Measurements from ENCODE around the gene HAGHL.

Gene HAGHL

DNA sequence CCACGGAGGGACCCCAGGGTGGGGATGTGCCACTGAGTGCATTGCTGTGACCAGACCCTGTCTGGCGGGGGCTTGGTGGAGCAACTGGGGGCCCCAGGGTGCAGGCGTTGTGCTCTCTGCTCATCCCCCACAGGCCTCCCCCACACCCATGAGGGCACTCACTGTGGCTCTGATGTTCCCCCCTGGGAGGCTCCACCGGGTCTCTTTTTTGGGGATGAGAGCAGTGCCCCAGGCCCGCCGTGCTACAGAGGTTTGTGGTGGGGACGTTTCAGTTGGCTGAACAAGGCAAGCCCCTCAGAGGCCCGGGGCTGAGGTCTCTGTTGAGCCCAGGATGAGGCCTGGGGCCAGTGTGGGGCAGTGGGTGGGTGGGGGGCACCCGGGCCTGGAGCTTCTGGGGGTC is 3.2 kb upstream of the HAGHL start:
- no peak for TF ChIP-seq ZC3H10 (CRISPR knock-in tag; IDR thresholded peaks at IDR 0.05)
- no peak for TF ChIP-seq ZNF565 (CRISPR knock-in tag; conservative IDR thresholded peaks at IDR 0.05; ENCODE audit: low read depth)
- TF ChIP-seq, protein P1, sequence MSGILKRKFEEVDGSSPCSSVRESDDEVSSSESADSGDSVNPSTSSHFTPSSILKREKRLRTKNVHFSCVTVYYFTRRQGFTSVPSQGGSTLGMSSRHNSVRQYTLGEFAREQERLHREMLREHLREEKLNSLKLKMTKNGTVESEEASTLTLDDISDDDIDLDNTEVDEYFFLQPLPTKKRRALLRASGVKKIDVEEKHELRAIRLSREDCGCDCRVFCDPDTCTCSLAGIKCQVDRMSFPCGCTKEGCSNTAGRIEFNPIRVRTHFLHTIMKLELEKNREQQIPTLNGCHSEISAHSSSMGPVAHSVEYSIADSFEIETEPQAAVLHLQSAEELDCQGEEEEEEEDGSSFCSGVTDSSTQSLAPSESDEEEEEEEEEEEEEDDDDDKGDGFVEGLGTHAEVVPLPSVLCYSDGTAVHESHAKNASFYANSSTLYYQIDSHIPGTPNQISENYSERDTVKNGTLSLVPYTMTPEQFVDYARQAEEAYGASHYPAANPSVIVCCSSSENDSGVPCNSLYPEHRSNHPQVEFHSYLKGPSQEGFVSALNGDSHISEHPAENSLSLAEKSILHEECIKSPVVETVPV (CRISPR knock-in tag; IDR thresholded peaks at IDR 0.05) = no peak
- TF ChIP-seq, protein P2, sequence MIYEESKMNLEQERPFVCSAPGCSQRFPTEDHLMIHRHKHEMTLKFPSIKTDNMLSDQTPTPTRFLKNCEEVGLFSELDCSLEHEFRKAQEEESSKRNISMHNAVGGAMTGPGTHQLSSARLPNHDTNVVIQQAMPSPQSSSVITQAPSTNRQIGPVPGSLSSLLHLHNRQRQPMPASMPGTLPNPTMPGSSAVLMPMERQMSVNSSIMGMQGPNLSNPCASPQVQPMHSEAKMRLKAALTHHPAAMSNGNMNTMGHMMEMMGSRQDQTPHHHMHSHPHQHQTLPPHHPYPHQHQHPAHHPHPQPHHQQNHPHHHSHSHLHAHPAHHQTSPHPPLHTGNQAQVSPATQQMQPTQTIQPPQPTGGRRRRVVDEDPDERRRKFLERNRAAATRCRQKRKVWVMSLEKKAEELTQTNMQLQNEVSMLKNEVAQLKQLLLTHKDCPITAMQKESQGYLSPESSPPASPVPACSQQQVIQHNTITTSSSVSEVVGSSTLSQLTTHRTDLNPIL (CRISPR knock-in tag; IDR thresholded peaks at IDR 0.05; ENCODE audit: low read depth) = no peak
- no peak for TF ChIP-seq PPARA (CRISPR knock-in tag; IDR thresholded peaks at IDR 0.05; ENCODE audit: borderline replicate concordance)
- ATAC-seq = no peak

DNA sequence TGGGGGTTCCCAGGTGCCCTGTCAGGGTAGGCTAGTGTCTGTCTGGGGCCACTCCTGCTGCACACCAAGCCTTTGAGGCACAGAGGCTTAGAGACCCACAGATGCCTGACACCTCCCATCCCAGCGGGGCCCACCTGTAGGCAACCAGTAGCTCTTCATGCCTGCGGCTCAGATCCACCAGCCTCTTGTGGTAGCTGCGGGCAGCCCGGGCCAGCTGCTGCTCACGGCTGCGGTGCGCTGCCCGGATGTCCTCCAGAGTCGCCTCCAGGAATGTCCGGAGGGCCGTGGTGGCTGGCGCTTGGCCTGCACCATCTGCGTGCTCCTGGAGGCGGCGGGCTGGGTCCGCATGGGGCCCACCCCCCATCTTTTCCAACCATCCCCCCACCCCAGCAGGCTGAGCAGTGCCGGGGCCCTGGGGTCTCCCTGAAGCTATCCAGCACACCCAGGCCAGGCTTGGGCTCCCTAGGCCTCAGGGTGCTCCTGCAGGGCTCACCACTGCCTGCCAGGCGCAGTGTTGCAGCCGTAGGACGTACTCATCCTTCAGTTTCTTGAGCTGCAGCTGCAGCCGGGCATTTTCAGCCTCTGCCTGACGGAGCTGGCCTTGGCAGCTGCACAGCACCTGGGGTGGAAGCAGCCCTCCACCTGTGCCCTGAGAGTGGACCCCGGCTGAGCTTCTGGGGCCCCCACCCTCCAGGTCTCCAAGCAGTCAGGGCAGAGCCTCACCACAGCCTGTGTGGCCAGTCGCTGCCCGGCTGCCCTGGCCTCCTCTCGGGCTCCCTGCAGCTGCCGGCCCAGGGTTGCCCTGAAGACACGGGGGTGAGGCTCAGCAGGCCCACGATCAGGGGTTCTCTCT is 2.5 kb upstream of the HAGHL start:
- TF ChIP-seq ZNF70 (CRISPR knock-in tag; IDR thresholded peaks at IDR 0.05) = no peak
- no peak for TF ChIP-seq ZNF8 (CRISPR knock-in tag; IDR thresholded peaks at IDR 0.05)
- TF ChIP-seq ZNF565 (CRISPR knock-in tag; conservative IDR thresholded peaks at IDR 0.05; ENCODE audit: low read depth) = no peak
- no peak for TF ChIP-seq ZC3H10 (CRISPR knock-in tag; IDR thresholded peaks at IDR 0.05)
- TF ChIP-seq RARB (CRISPR knock-in tag; IDR thresholded peaks at IDR 0.05) = no peak
- TF ChIP-seq CSDC2 (CRISPR knock-in tag; IDR thresholded peaks at IDR 0.05) = no peak
- no peak for TF ChIP-seq ISL1 (CRISPR knock-in tag; IDR thresholded peaks at IDR 0.05)
- no peak for TF ChIP-seq ESRRG (CRISPR knock-in tag; IDR thresholded peaks at IDR 0.05)
- TF ChIP-seq SNAI2 (CRISPR knock-in tag; IDR thresholded peaks at IDR 0.05) = no peak
- no peak for TF ChIP-seq BACH2 (CRISPR knock-in tag; IDR thresholded peaks at IDR 0.05; ENCODE audit: borderline replicate concordance)
- no peak for TF ChIP-seq PPARA (CRISPR knock-in tag; IDR thresholded peaks at IDR 0.05; ENCODE audit: borderline replicate concordance)
- TF ChIP-seq TOX (CRISPR knock-in tag; IDR thresholded peaks at IDR 0.05; ENCODE audit: borderline replicate concordance) = no peak
- TF ChIP-seq, protein P2 (CRISPR knock-in tag; IDR thresholded peaks at IDR 0.05; ENCODE audit: low read depth) = no peak
- no peak for TF ChIP-seq OSR1 (CRISPR knock-in tag; IDR thresholded peaks at IDR 0.05)
- TF ChIP-seq, protein P1 (CRISPR knock-in tag; IDR thresholded peaks at IDR 0.05) = no peak
- ATAC-seq = no peak

DNA sequence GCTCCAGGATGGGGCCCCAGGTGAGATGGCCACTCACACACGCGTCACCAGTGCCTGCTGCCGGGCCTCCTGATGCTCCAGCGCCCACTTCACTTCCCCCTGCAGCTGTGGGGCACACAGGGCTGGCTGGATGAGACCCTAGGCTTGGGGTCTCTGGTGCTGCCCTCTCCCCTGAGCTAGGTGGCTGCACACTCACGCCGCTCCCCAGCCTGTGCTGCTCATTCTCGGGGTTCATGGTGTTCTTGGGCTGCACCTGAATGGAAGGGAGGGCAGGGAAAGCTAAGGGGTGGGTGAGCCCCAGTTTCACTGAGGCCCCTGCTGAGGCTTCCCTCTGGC is 1.9 kb upstream of the HAGHL start:
- ATAC-seq = no peak
- TF ChIP-seq, protein P3, sequence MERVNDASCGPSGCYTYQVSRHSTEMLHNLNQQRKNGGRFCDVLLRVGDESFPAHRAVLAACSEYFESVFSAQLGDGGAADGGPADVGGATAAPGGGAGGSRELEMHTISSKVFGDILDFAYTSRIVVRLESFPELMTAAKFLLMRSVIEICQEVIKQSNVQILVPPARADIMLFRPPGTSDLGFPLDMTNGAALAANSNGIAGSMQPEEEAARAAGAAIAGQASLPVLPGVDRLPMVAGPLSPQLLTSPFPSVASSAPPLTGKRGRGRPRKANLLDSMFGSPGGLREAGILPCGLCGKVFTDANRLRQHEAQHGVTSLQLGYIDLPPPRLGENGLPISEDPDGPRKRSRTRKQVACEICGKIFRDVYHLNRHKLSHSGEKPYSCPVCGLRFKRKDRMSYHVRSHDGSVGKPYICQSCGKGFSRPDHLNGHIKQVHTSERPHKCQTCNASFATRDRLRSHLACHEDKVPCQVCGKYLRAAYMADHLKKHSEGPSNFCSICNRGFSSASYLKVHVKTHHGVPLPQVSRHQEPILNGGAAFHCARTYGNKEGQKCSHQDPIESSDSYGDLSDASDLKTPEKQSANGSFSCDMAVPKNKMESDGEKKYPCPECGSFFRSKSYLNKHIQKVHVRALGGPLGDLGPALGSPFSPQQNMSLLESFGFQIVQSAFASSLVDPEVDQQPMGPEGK (CRISPR knock-in tag; IDR thresholded peaks at IDR 0.05; ENCODE audit: borderline replicate concordance) = no peak

DNA sequence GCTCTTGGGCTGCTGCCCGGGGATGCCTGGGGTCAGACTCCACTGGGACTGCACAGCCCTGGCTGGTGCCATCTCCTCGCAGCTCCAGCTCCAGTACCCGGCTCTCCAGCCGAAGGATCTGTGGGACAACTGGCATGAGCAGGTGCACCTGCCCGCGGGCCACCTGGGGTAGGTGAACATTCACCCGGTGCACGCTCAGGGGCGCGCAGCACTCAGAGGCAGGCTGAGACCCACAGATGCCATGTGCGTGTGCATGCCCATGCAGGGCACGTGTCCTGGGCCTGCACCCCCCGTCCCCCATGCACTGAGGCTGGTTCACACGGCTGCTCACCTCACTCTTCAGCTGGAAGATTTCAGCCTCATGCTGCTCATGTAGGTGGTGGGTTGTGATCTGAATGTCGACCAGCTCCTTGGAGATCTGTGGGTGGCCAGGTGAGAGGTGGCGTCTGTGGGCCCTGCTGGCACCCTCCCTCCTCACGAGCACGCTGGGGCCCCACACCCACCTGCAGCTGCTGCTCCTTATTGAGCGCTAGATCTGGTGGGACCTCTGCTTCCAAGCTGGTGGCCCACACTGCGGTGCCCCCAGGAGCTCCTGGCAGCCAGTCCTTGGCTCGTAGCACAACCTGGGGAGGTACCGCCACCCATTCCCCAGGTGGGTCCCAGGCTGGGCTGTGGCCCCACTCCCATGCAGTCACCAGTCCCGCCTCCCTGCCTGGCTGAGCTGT is 1.3 kb upstream of the HAGHL start:
- TF ChIP-seq TCF4 (CRISPR knock-in tag; IDR thresholded peaks at IDR 0.05; ENCODE audit: borderline replicate concordance) (no peak), TOX (CRISPR knock-in tag; IDR thresholded peaks at IDR 0.05; ENCODE audit: borderline replicate concordance) (no peak), RARB (CRISPR knock-in tag; IDR thresholded peaks at IDR 0.05) (no peak), BACH2 (CRISPR knock-in tag; IDR thresholded peaks at IDR 0.05; ENCODE audit: borderline replicate concordance) (no peak), CSDC2 (CRISPR knock-in tag; IDR thresholded peaks at IDR 0.05) (no peak)
- TF ChIP-seq, protein P4, sequence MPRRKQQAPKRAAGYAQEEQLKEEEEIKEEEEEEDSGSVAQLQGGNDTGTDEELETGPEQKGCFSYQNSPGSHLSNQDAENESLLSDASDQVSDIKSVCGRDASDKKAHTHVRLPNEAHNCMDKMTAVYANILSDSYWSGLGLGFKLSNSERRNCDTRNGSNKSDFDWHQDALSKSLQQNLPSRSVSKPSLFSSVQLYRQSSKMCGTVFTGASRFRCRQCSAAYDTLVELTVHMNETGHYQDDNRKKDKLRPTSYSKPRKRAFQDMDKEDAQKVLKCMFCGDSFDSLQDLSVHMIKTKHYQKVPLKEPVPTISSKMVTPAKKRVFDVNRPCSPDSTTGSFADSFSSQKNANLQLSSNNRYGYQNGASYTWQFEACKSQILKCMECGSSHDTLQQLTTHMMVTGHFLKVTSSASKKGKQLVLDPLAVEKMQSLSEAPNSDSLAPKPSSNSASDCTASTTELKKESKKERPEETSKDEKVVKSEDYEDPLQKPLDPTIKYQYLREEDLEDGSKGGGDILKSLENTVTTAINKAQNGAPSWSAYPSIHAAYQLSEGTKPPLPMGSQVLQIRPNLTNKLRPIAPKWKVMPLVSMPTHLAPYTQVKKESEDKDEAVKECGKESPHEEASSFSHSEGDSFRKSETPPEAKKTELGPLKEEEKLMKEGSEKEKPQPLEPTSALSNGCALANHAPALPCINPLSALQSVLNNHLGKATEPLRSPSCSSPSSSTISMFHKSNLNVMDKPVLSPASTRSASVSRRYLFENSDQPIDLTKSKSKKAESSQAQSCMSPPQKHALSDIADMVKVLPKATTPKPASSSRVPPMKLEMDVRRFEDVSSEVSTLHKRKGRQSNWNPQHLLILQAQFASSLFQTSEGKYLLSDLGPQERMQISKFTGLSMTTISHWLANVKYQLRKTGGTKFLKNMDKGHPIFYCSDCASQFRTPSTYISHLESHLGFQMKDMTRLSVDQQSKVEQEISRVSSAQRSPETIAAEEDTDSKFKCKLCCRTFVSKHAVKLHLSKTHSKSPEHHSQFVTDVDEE (CRISPR knock-in tag; IDR thresholded peaks at IDR 0.05) = no peak
- no peak for ATAC-seq

All from SK-N-SH treated with all-trans-retinoic acid at 6 μM for 48 hours (cell line).